Measurements from ENCODE around the gene B4GALT4.

DNA sequence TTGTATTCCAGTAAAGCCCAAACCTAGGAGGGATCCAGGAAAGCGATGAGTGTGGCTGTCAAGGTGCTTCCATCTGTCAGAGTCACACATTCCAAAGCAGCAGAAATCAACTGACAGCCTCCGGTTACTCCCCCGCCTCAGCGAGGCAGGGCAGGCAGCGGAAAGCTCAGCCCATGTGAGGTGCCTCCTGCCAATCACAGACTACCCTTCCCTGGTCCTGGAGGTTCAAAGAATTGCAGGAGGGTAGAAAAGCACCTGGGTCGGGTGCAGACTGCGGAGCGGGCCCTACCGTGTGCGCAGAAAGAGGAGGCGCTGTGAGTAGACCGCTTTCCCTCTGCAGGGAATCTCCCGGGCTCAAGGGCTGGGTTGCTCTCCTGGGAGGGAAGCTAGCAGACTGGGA, 67.4 kb downstream of the B4GALT4 start, which contains the start of gene UPK1B:
- TF ChIP-seq POLR2A (IDR thresholded peaks at IDR 0.05; ENCODE audit: low read length) (no peak), GATA1 (IDR thresholded peaks at IDR 0.05; ENCODE audit: low read depth, low read length) (no peak)
